A172 (cell line): Measurements from ENCODE around the gene KLHDC1. TPM values are rescaled to one million over a fixed set of nuclear protein-coding genes. Genes with fewer than 3 reads are reported as not detected.

Experiments used
- DNase-seq: peaks from one replicate; pipeline ENCODE4 v3.0.0-alpha.2; 2015; ENCODE audit warnings: low spot score
- total RNA-seq: library from RNA; depleted of rRNA; stranded (reverse); fragments of >200 nt; shearing (Covaris generic); gene quantifications from 2 replicates; pipeline ENCODE4 v1.2.3, GENCODE V29; 2014; rRNA removed

Gene KLHDC1
- total RNA-seq, 1 experiment from 2014 or later = 0.05 TPM

GRCh38 chr14:49786315-49786714, 93.4 kb downstream of the KLHDC1 start:
- no peak for DNase-seq

DNA sequence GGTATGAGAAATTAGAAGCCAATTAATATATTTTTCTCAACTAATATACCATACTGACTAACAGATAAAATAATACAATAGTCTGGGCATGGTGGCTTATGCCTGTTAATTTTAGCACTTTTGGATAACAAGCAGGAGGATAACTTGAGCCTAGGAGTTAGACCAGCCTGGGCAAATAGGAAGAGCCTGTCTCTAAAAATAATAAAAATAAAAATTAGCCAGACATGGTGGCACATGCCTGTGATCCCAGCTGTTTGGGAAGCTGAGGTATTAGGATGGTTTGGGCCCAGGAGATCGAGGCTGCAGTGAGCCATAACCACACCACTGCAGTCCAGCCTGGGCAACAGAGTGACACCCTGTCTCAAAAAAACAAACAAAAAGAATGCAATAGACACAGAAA, 99.7 kb downstream of the KLHDC1 start:
- DNase-seq = no peak

DNA sequence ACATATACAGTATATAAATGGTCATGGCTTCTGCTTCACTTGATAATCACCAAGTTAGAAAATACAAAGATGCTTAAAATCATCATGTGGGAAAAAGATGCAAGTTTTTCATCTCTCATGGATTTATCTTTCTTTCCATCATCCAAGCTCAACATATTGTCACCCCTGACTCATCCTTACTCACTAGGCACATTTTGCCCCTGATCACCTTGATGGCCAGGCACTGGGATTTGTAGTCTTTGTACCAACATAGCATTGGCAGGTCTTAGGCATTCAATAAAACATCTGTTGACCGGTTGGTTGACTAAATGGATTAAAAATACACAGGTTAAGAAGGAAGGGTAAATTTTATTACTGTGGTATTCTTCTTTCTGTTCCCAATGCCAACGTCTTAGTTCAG, 103.1 kb downstream of the KLHDC1 start:
- DNase-seq = no peak

Other genes with a start within 250 kb of the KLHDC1 start
- gene RPS29, start 106.7 kb upstream of the KLHDC1 start, total RNA-seq = 1,242 and 2,235 TPM in 2 replicates
- gene LRR1, start 94.2 kb upstream of the KLHDC1 start, total RNA-seq = 48.7 and 53.1 TPM in 2 replicates
- 170 and 223 TPM in 2 replicates for gene RPL36AL, start 72.5 kb upstream of the KLHDC1 start, total RNA-seq
- gene MGAT2, start 72.3 kb upstream of the KLHDC1 start, total RNA-seq = 69.4 and 87.3 TPM in 2 replicates
- gene DNAAF2, start 57.9 kb upstream of the KLHDC1 start, total RNA-seq = 8.8 and 10.1 TPM in 2 replicates
- 9.4 and 25.8 TPM in 2 replicates for gene POLE2, start 4.9 kb upstream of the KLHDC1 start, total RNA-seq
- gene KLHDC2, start 75.0 kb downstream of the KLHDC1 start, total RNA-seq = 37.1 and 42.2 TPM in 2 replicates
- 24.1 and 33.2 TPM in 2 replicates for gene NEMF, start 159.7 kb downstream of the KLHDC1 start, total RNA-seq
- gene ARF6, start 200.0 kb downstream of the KLHDC1 start, total RNA-seq = 51.6 and 51.9 TPM in 2 replicates